Prostate gland (tissue), 2 donors: ENCODE measurements around the gene NAGA.
"Not testable (repeated sequence)": the region's sequence is repeated elsewhere in the genome, so short reads cannot be mapped to it uniquely, and the experiment has no call there.

Source experiments
- CTCF ChIP-seq, 4 experiments: fragments of 200-600 bp in 2 of 4; fragments of 450-650 bp in 2 of 4; sonication (generic) in 2 of 4; IDR thresholded peaks; 1 replicate in 3 of 4; 2 replicates in 1 of 4; pipeline ENCODE4 v1.5.1; 2016 to 2019; ENCODE audit warnings: antibody characterized with exemption in 4 of 4, mild to moderate bottlenecking in 2 of 4, moderate library complexity in 2 of 4
- POLR2A ChIP-seq: fragments of 450-650 bp; IDR thresholded peaks from one replicate; pipeline ENCODE4 v1.6.1; 2016; ENCODE audit warnings: antibody characterized with exemption, mild to moderate bottlenecking

- TF ChIP-seq CTCF (IDR thresholded peaks at IDR 0.05); POLR2A: not testable (repeated sequence)
These were observed 44.8 kb upstream of the NAGA start for GRCh38 chr22:42115420-42115830.
